ENCODE data around the gene ZNF335. TPM values are rescaled to one million over a fixed set of nuclear protein-coding genes. Genes with fewer than 3 reads are reported as not detected.
A peak's percentile ranks its signal among the peaks of the same experiment; 100 is the strongest.

Gene ZNF335
- total RNA-seq, 6 experiments from 2014 or later, result 6.5 to 9.3 (median 7.8) TPM

DNA sequence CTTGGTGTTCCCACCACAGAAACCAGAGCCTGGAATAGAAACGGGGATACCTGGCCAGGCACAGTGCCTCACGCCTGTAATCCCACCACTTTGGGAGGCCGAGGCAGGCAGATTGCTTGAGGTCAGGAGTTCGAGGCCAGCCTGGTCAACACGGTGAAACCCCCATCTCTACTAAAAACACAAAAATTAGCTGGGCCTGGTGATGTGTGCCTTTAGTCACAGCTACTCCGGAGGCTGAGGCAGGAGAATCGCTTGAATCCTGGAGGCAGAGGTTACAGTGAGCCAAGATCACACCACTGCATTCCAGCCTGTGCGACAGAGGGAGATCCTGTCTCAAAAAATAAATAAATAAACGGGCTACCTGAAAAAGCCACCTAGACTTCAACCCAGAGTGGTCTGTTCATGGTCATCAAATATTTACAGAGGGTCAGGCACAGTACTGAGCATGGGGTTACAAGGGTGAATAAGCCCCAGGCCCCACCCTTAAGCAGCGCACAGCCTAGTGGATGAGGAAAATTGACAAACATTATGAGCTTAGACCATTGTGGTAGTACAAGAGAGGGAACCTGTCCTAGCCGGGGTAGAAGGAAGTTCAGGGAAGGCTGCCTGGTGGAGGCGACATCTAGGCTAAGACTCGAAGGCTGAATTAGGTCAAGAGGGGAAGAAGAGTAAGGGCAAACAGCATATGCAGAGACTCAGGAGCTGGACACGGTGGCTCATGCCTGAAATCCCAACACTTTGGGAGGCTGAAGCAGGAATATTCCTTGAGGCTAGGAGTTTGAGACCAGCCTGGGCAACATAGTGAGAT is 44.7 kb downstream of the ZNF335 start:
- peaks cover 0 to 19% (median 7%) of the 10 kb centered on the region in 4 donors for H3K4me1 ChIP-seq
- no peak overlapping the region for H3K4me3 ChIP-seq
- intact Hi-C loops (cut with DNase I), result no loop called here
- ATAC-seq, result peak; percentile 39 to 68 (median 64)
- no peaks in the 10 kb centered on the region for H3K36me3 ChIP-seq
- H3K27ac ChIP-seq, result no peak overlapping the region
- no peaks in the 10 kb centered on the region for H3K9me3 ChIP-seq
- no peak for TF ChIP-seq POLR2A (IDR thresholded peaks at IDR 0.05)
- TF ChIP-seq, protein P1, sequence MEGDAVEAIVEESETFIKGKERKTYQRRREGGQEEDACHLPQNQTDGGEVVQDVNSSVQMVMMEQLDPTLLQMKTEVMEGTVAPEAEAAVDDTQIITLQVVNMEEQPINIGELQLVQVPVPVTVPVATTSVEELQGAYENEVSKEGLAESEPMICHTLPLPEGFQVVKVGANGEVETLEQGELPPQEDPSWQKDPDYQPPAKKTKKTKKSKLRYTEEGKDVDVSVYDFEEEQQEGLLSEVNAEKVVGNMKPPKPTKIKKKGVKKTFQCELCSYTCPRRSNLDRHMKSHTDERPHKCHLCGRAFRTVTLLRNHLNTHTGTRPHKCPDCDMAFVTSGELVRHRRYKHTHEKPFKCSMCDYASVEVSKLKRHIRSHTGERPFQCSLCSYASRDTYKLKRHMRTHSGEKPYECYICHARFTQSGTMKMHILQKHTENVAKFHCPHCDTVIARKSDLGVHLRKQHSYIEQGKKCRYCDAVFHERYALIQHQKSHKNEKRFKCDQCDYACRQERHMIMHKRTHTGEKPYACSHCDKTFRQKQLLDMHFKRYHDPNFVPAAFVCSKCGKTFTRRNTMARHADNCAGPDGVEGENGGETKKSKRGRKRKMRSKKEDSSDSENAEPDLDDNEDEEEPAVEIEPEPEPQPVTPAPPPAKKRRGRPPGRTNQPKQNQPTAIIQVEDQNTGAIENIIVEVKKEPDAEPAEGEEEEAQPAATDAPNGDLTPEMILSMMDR (IDR thresholded peaks at IDR 0.05), result no peak
- DNase-seq, result no peak
- no peaks in the 10 kb centered on the region for H3K27me3 ChIP-seq
- WGBS (ENCODE audit: insufficient coverage, low coverage, low lambda C conversion rate, missing lambda C conversion rate), result 23% methylated on average over 9 of the region's 14 CpGs

DNA sequence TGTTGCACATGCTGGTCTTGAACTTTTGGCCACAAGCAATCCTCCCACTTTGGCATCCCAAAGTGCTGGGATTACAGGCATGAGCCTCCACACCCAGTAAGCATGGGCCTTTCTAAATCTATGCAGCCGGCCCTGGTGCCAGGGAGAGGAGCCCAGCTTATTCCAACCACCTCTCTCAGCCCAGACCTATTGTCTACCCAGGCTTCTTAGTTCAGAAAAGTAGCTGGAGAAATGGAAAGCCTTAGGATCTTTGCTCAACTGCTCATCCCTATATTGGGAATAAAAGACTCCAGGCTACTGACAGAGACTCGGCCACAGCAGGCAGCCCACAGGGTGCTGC is 45.3 kb downstream of the ZNF335 start:
- H3K27ac ChIP-seq, result no peak overlapping the region
- no peak for DNase-seq
- no peaks in the 10 kb centered on the region for H3K36me3 ChIP-seq
- no peaks in the 10 kb centered on the region for H3K27me3 ChIP-seq
- peaks cover 0 to 15% (median 5%) of the 10 kb centered on the region in 4 donors for H3K4me1 ChIP-seq
- ATAC-seq, result no peak
- no peaks in the 10 kb centered on the region for H3K9me3 ChIP-seq
- TF ChIP-seq POLR2A (IDR thresholded peaks at IDR 0.05), result no peak
- TF ChIP-seq, protein P1 (IDR thresholded peaks at IDR 0.05), result no peak
- WGBS (ENCODE audit: insufficient coverage, low coverage, low lambda C conversion rate, missing lambda C conversion rate), result 80% methylated on average over 1 of the region's 2 CpGs
- H3K4me3 ChIP-seq, result no peak overlapping the region
- intact Hi-C loops (cut with DNase I), result no loop called here

DNA sequence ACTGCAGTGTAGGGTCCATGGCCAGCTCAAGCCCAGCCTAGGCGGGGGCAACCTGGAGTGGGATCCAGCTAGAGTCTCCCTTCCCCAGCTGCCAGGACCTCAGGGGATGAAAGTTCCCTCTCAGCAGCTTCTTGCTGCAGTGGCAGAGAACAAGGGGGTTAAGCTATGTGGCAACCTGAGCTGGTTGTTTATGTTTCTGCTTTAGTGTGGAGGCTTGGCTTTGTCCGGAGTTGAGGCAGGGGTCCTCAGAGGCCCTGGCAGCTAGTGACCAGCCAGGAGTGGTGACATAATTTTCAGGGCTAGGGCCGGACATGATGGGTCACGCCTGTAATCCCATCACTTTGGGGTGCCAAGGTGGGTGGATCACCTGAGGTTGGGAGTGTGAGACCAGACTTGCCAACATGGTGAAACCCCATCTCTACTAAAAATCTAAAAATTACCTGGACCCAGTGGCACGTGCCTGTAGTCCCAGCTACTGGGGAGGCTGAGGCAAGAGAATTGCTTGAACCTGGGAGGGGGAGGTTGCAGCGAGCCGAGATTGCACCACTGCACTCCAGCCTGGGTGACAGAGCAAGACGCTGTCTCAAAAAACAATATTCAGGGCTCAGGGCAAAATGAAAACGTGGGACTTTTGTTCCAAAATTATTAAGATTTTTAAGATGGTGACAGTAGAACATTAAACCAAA is 46.0 kb downstream of the ZNF335 start:
- H3K4me3 ChIP-seq, result no peak overlapping the region
- ATAC-seq (no peak), DNase-seq (no peak)
- no peaks in the 10 kb centered on the region for H3K27me3 ChIP-seq
- WGBS (ENCODE audit: insufficient coverage, low coverage, low lambda C conversion rate, missing lambda C conversion rate), result 52% methylated on average over 9 of the region's 9 CpGs
- H3K4me1 ChIP-seq, result peaks cover 0 to 15% (median 5%) of the 10 kb centered on the region in 4 donors
- intact Hi-C loops (cut with DNase I), result no loop called here
- TF ChIP-seq POLR2A (IDR thresholded peaks at IDR 0.05), result no peak
- TF ChIP-seq, protein P1 (IDR thresholded peaks at IDR 0.05), result no peak
- no peaks in the 10 kb centered on the region for H3K9me3 ChIP-seq
- no peak overlapping the region for H3K27ac ChIP-seq
- no peaks in the 10 kb centered on the region for H3K36me3 ChIP-seq

DNA sequence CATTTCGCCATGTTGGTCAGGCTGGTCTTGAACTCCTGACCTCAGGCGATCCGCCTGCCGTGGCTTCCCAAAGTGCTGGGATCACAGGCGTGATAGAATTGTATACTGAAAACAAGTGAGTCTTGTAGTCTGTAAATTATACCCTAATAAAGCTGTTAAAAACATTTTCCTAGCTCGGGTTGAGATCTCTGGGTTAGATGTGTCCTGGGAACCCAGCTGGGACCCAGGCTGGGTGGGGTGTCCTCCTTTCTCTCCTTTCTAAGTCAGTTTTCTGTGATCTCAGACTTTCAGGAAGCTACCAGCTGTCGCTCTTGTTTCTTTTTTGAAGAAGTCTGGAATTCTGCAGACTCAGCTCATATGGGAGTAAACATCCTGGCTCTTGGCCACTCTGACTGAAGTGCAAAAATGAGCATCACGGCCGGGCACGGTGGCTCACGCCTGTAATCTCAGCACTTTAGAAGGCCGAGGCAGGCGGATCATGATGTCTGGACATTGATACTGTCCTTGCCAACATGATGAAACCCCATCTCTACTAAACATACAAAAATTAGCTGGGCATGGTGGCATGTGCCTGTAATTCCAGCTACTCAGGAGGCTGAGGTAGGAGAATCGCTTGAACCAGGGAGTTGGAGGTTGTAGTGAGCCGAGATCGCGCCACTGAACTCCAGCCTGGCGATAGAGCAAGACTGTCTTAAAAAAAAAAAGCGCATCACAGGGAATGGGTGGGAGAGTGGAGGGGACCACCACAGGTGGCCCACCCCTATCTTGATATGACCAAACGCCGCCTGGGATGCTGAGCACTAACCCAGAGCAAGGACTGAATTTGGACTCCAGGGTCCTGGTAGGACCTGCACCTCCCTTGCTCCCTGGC is 47.4 kb downstream of the ZNF335 start:
- TF ChIP-seq, protein P1 (IDR thresholded peaks at IDR 0.05), result no peak
- TF ChIP-seq POLR2A (IDR thresholded peaks at IDR 0.05), result no peak
- Histone ChIP-seq H3K27ac (peak overlapping the region; percentile 75 to 79 (median 78)), H3K9me3 (no peaks in the 10 kb centered on the region), H3K27me3 (no peaks in the 10 kb centered on the region), H3K36me3 (no peaks in the 10 kb centered on the region), H3K4me3 (peak overlapping the region in 2 of 3 donors; percentile 19 to 21), H3K4me1 (peaks cover 0 to 15% (median 7%) of the 10 kb centered on the region in 4 donors)
- intact Hi-C loops (cut with DNase I), result no loop called here
- DNase-seq (no peak), ATAC-seq (peak; percentile 73 to 80 (median 78))
- WGBS (ENCODE audit: insufficient coverage, low coverage, low lambda C conversion rate, missing lambda C conversion rate), result 33% methylated on average over 21 of the region's 21 CpGs

Data from right lobe of liver (tissue), 6 donors.